Suprapubic skin (tissue), 4 donors: ENCODE data around the gene ABCF2.

Experiments used
- CTCF ChIP-seq, 2 donors: fragments of 200-600 bp in 1 of 2; fragments of 450-650 bp in 1 of 2; sonication (generic) in 1 of 2; IDR thresholded peaks; one replicate each; pipeline ENCODE4 v1.5.1; 2016 to 2019; ENCODE audit warnings: antibody characterized with exemption in 2 of 2, mild to moderate bottlenecking in 1 of 2, moderate library complexity in 1 of 2
- POLR2A ChIP-seq, 2 donors: fragments of 450-650 bp; IDR thresholded peaks; one replicate each; pipeline ENCODE4 v1.6.1; 2017; ENCODE audit warnings: antibody characterized with exemption in 2 of 2, mild to moderate bottlenecking in 2 of 2, moderate library complexity in 2 of 2
- POLR2AphosphoS5 ChIP-seq, 3 donors: sonication (generic); formaldehyde crosslinking; IDR thresholded peaks; one replicate each; pipeline ENCODE4 v1.6.1; 2017; ENCODE audit warnings: antibody characterized with exemption in 3 of 3

GRCh38 chr7:151243045-151243349 lies 16.0 kb upstream of the ABCF2 start:
- TF ChIP-seq POLR2AphosphoS5 (IDR thresholded peaks at IDR 0.05) = no peak
- no peak for TF ChIP-seq CTCF (IDR thresholded peaks at IDR 0.05)
- TF ChIP-seq POLR2A (IDR thresholded peaks at IDR 0.05) = no peak
